Erythroblast (primary cell): Measurements from ENCODE around the gene ATP6V0B.

Source experiments
- GATA1 ChIP-seq: IDR thresholded peaks from 2 replicates; pipeline ENCODE4 v1.6.1; 2011; ENCODE audit warnings: low read depth, mild to moderate bottlenecking, control low read depth, low read length, moderate library complexity
- POLR2A ChIP-seq: IDR thresholded peaks from 2 replicates; pipeline ENCODE4 v1.6.1; 2011; ENCODE audit warnings: mild to moderate bottlenecking, low read length

DNA sequence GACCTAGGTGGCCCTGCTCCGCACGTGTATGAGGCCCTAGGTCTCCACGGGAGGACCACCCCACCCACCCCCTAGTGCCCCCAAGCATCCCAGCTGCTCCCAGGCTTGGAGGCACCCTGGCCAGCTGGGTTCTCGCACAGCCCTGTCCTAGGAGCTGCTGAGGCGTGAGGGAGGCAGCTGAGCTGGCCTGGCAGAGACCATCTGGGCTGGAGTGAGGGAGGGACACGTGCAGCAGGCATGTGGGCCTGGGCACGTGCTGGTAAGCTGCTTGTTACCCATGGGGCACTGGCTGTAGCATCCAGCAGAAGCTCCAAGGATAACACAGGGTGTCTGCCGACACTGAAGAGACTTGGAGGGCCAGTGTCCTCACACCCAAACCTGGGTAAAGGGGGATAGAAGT lies 46.4 kb downstream of the ATP6V0B start:
- TF ChIP-seq POLR2A, result no peak
- TF ChIP-seq GATA1, result no peak
